ENCODE results near the gene TPO.

DNA sequence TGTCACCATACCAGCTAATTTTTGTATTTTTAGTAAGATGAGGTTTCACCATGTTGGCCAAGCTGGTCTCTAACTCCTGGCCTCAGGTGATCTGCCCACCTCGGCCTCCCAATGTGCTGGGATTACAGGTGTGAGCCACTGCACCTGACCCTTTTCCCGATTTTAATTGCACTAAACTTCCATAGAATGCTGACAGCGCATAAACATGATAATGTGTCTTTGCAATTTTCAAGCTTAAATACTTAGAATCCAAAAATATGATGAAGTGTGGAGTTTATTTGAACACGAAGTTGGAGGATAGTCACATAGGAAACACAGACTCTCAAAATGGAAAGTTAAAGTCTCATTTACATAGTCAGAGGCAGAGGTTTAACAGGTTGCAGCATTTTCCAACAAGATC lies 138.6 kb downstream of the TPO start:
- TF ChIP-seq, protein P1, sequence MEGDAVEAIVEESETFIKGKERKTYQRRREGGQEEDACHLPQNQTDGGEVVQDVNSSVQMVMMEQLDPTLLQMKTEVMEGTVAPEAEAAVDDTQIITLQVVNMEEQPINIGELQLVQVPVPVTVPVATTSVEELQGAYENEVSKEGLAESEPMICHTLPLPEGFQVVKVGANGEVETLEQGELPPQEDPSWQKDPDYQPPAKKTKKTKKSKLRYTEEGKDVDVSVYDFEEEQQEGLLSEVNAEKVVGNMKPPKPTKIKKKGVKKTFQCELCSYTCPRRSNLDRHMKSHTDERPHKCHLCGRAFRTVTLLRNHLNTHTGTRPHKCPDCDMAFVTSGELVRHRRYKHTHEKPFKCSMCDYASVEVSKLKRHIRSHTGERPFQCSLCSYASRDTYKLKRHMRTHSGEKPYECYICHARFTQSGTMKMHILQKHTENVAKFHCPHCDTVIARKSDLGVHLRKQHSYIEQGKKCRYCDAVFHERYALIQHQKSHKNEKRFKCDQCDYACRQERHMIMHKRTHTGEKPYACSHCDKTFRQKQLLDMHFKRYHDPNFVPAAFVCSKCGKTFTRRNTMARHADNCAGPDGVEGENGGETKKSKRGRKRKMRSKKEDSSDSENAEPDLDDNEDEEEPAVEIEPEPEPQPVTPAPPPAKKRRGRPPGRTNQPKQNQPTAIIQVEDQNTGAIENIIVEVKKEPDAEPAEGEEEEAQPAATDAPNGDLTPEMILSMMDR (IDR thresholded peaks at IDR 0.05), result no peak
- no peak for TF ChIP-seq ZNF423 (CRISPR knock-in tag; IDR thresholded peaks at IDR 0.05)
